Measurements from ENCODE around the gene STAC3.

STAC3 gene

GRCh38 chr12:57238854-57239554 lies 12.0 kb downstream of the STAC3 start:
- FAIRE-seq (peak; percentile 95), DNase-seq (ENCODE audit: insufficient read length) (peak; percentile 97)
- TF ChIP-seq TAF1 (IDR thresholded peaks at IDR 0.05; ENCODE audit: borderline replicate concordance, low read depth, low read length) (0 out of 2 replicates have a peak, but pooled peaks have one; percentile 17), POLR2A (IDR thresholded peaks at IDR 0.05; ENCODE audit: low read depth, low read length) (no peak)

- TF ChIP-seq POLR2AphosphoS5 (IDR thresholded peaks at IDR 0.05; ENCODE audit: low read depth, low read length) (no peak), POLR2A (IDR thresholded peaks at IDR 0.05; ENCODE audit: low read depth, low read length) (no peak), TAF1 (IDR thresholded peaks at IDR 0.05; ENCODE audit: borderline replicate concordance, low read depth, low read length) (no peak)
- DNase-seq (ENCODE audit: insufficient read length), result peak; percentile 49
- no peak for FAIRE-seq
These were observed 12.8 kb downstream of the STAC3 start for GRCh38 chr12:57237932-57238853.

GRCh38 chr12:57237596-57237931 lies 13.4 kb downstream of the STAC3 start:
- DNase-seq (ENCODE audit: insufficient read length) (no peak), FAIRE-seq (no peak)
- no peak for TF ChIP-seq POLR2AphosphoS5 (IDR thresholded peaks at IDR 0.05; ENCODE audit: low read depth, low read length)
- TF ChIP-seq TAF1 (IDR thresholded peaks at IDR 0.05; ENCODE audit: borderline replicate concordance, low read depth, low read length), result no peak
- no peak for TF ChIP-seq POLR2A (IDR thresholded peaks at IDR 0.05; ENCODE audit: low read depth, low read length)

GRCh38 chr12:57236925-57237595 lies 13.9 kb downstream of the STAC3 start:
- DNase-seq (ENCODE audit: insufficient read length) (no peak), FAIRE-seq (no peak)
- TF ChIP-seq POLR2AphosphoS5 (IDR thresholded peaks at IDR 0.05; ENCODE audit: low read depth, low read length) (no peak), POLR2A (IDR thresholded peaks at IDR 0.05; ENCODE audit: low read depth, low read length) (no peak), TAF1 (IDR thresholded peaks at IDR 0.05; ENCODE audit: borderline replicate concordance, low read depth, low read length) (no peak)

GRCh38 chr12:57236201-57236924 lies 14.6 kb downstream of the STAC3 start:
- peak; percentile 27; the same call in 1 of the 2 replicates for TF ChIP-seq POLR2A (IDR thresholded peaks at IDR 0.05; ENCODE audit: low read depth, low read length)
- no peak for TF ChIP-seq TAF1 (IDR thresholded peaks at IDR 0.05; ENCODE audit: borderline replicate concordance, low read depth, low read length)
- 0 out of 2 replicates have a peak, but pooled peaks have one; percentile 29 for TF ChIP-seq POLR2AphosphoS5 (IDR thresholded peaks at IDR 0.05; ENCODE audit: low read depth, low read length)
- FAIRE-seq (no peak), DNase-seq (ENCODE audit: insufficient read length) (no peak)

GRCh38 chr12:57235728-57236131 lies 15.3 kb downstream of the STAC3 start:
- TF ChIP-seq POLR2AphosphoS5 (IDR thresholded peaks at IDR 0.05; ENCODE audit: low read depth, low read length) (no peak), TAF1 (IDR thresholded peaks at IDR 0.05; ENCODE audit: borderline replicate concordance, low read depth, low read length) (no peak), POLR2A (IDR thresholded peaks at IDR 0.05; ENCODE audit: low read depth, low read length) (no peak)
- DNase-seq (ENCODE audit: insufficient read length) (no peak), FAIRE-seq (no peak)

GRCh38 chr12:57235017-57235727 lies 15.8 kb downstream of the STAC3 start:
- DNase-seq (ENCODE audit: insufficient read length) (no peak), FAIRE-seq (no peak)
- peak; percentile 56; the same call in 1 of the 2 replicates for TF ChIP-seq POLR2AphosphoS5 (IDR thresholded peaks at IDR 0.05; ENCODE audit: low read depth, low read length)
- TF ChIP-seq TAF1 (IDR thresholded peaks at IDR 0.05; ENCODE audit: borderline replicate concordance, low read depth, low read length), result no peak

GRCh38 chr12:57234571-57235016 lies 16.4 kb downstream of the STAC3 start:
- FAIRE-seq, result no peak
- no peak for DNase-seq (ENCODE audit: insufficient read length)
- TF ChIP-seq TAF1 (IDR thresholded peaks at IDR 0.05; ENCODE audit: borderline replicate concordance, low read depth, low read length) (no peak), POLR2AphosphoS5 (IDR thresholded peaks at IDR 0.05; ENCODE audit: low read depth, low read length) (no peak), POLR2A (IDR thresholded peaks at IDR 0.05; ENCODE audit: low read depth, low read length) (no peak)

GRCh38 chr12:57234233-57234570 lies 16.8 kb downstream of the STAC3 start:
- TF ChIP-seq TAF1 (IDR thresholded peaks at IDR 0.05; ENCODE audit: borderline replicate concordance, low read depth, low read length) (no peak), POLR2AphosphoS5 (IDR thresholded peaks at IDR 0.05; ENCODE audit: low read depth, low read length) (no peak), POLR2A (IDR thresholded peaks at IDR 0.05; ENCODE audit: low read depth, low read length) (no peak)
- DNase-seq (ENCODE audit: insufficient read length) (no peak), FAIRE-seq (no peak)

All from GM12892 (cell line).